ENCODE measurements around the gene RTN1. TPM values are rescaled to one million over a fixed set of nuclear protein-coding genes. Genes with fewer than 3 reads are reported as not detected.

RTN1 gene
- total and polyA plus RNA-seq, 2 donors (not counting 1 experiment from before 2014, with no cell fraction given) = 0.34 TPM; not detected in 1

- H3K4me1 ChIP-seq (ENCODE audit: control insufficient read depth in 2 of 2, insufficient read depth in 2 of 2, low read length in 2 of 2) = no peaks in the 10 kb centered on the region
- intact Hi-C loops (cut with micrococcal nuclease) = no loop called here
- H3K4me2 ChIP-seq (replicated peaks; ENCODE audit: low read depth, low read length, poor library complexity, severe bottlenecking) = no peak overlapping the region
- POLR2A ChIA-PET = no interaction called here
- H3K9ac ChIP-seq (ENCODE audit: low read length) = no peak overlapping the region
- H3K4me3 ChIP-seq (ENCODE audit: control extremely low read depth in 1 of 5, extremely low read depth in 1 of 5, insufficient read depth in 1 of 5, low read depth in 2 of 5, low read length in 4 of 5) = no peak overlapping the region
- Mint-ChIP-seq H3K27me3 (no peaks in the 10 kb centered on the region), H3K27ac (no peak overlapping the region), H3K9me3 (ENCODE audit: insufficient read depth) (peaks cover 3% of the 10 kb centered on the region), H3K4me3 (no peak overlapping the region), H3K4me1 (peaks cover 4% of the 10 kb centered on the region)
- H4K20me1 ChIP-seq (ENCODE audit: control insufficient read depth, insufficient read depth, low read length, poor library complexity, severe bottlenecking) = no peaks in the 10 kb centered on the region
- H3K36me3 ChIP-seq (replicated peaks in 1 of 2; ENCODE audit: control extremely low read depth in 1 of 2, control insufficient read depth in 1 of 2, extremely low read depth in 1 of 2, insufficient read depth in 2 of 2, low read length in 1 of 2) = no peaks in the 10 kb centered on the region
- H3K79me2 ChIP-seq (ENCODE audit: control insufficient read depth, insufficient read depth, low read length) = no peaks in the 10 kb centered on the region
- no peak for ATAC-seq (ENCODE audit: low read depth)
- no CpG with 5 or more reads among the region's 2 CpGs for WGBS (ENCODE audit: insufficient coverage)
- no peak overlapping the region for H2AFZ ChIP-seq (ENCODE audit: insufficient read depth, low read depth, low read length, poor library complexity, severe bottlenecking)
- peaks cover 1 to 6% (median 3%) of the 10 kb centered on the region in 3 donors for H3K9me3 ChIP-seq (ENCODE audit: control extremely low read depth in 1 of 3, control insufficient read depth in 2 of 3, insufficient read depth in 1 of 3, low read length in 2 of 3)
- CTCF ChIA-PET = no interaction called here
- H3K27ac ChIP-seq (ENCODE audit: low read length in 2 of 2) = no peak overlapping the region
- no peak for DNase-seq
- no peaks in the 10 kb centered on the region for H3K27me3 ChIP-seq (replicated peaks in 1 of 4; ENCODE audit: control extremely low read depth in 1 of 4, control insufficient read depth in 3 of 4, insufficient read depth in 4 of 4, low read length in 3 of 4)
- no peak for TF ChIP-seq EZH2 (IDR thresholded peaks at IDR 0.05; ENCODE audit: borderline replicate concordance, insufficient read depth, low read depth, low read length, poor library complexity, severe bottlenecking)
- TF ChIP-seq, protein P1, sequence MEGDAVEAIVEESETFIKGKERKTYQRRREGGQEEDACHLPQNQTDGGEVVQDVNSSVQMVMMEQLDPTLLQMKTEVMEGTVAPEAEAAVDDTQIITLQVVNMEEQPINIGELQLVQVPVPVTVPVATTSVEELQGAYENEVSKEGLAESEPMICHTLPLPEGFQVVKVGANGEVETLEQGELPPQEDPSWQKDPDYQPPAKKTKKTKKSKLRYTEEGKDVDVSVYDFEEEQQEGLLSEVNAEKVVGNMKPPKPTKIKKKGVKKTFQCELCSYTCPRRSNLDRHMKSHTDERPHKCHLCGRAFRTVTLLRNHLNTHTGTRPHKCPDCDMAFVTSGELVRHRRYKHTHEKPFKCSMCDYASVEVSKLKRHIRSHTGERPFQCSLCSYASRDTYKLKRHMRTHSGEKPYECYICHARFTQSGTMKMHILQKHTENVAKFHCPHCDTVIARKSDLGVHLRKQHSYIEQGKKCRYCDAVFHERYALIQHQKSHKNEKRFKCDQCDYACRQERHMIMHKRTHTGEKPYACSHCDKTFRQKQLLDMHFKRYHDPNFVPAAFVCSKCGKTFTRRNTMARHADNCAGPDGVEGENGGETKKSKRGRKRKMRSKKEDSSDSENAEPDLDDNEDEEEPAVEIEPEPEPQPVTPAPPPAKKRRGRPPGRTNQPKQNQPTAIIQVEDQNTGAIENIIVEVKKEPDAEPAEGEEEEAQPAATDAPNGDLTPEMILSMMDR (IDR thresholded peaks at IDR 0.05) = no peak
Observed at GRCh38 chr14:59850458-59850857, 20.1 kb downstream of the RTN1 start.

GRCh38 chr14:59849411-59850130 lies 21.0 kb downstream of the RTN1 start:
- no peaks in the 10 kb centered on the region for H3K36me3 ChIP-seq (replicated peaks in 1 of 2; ENCODE audit: control extremely low read depth in 1 of 2, control insufficient read depth in 1 of 2, extremely low read depth in 1 of 2, insufficient read depth in 2 of 2, low read length in 1 of 2)
- no peak overlapping the region for H2AFZ ChIP-seq (ENCODE audit: insufficient read depth, low read depth, low read length, poor library complexity, severe bottlenecking)
- Mint-ChIP-seq H3K27me3 (no peaks in the 10 kb centered on the region), H3K27ac (no peak overlapping the region), H3K4me1 (peaks cover 4% of the 10 kb centered on the region), H3K4me3 (no peak overlapping the region), H3K9me3 (ENCODE audit: insufficient read depth) (peaks cover under 1% of the 10 kb centered on the region)
- no peaks in the 10 kb centered on the region for H3K27me3 ChIP-seq (replicated peaks in 1 of 4; ENCODE audit: control extremely low read depth in 1 of 4, control insufficient read depth in 3 of 4, insufficient read depth in 4 of 4, low read length in 3 of 4)
- ATAC-seq (ENCODE audit: low read depth) = no peak
- CTCF ChIA-PET = no interaction called here
- H3K9ac ChIP-seq (ENCODE audit: low read length) = no peak overlapping the region
- no peaks in the 10 kb centered on the region for H3K79me2 ChIP-seq (ENCODE audit: control insufficient read depth, insufficient read depth, low read length)
- peaks cover 0 to 6% (median 1%) of the 10 kb centered on the region in 3 donors for H3K9me3 ChIP-seq (ENCODE audit: control extremely low read depth in 1 of 3, control insufficient read depth in 2 of 3, insufficient read depth in 1 of 3, low read length in 2 of 3)
- no peaks in the 10 kb centered on the region for H4K20me1 ChIP-seq (ENCODE audit: control insufficient read depth, insufficient read depth, low read length, poor library complexity, severe bottlenecking)
- H3K4me2 ChIP-seq (replicated peaks; ENCODE audit: low read depth, low read length, poor library complexity, severe bottlenecking) = no peak overlapping the region
- WGBS (ENCODE audit: insufficient coverage) = 50% methylated on average over 1 of the region's 1 CpG
- TF ChIP-seq EZH2 (IDR thresholded peaks at IDR 0.05; ENCODE audit: borderline replicate concordance, insufficient read depth, low read depth, low read length, poor library complexity, severe bottlenecking) = no peak
- TF ChIP-seq, protein P1 (IDR thresholded peaks at IDR 0.05) = no peak
- intact Hi-C loops (cut with micrococcal nuclease) = no loop called here
- H3K27ac ChIP-seq (ENCODE audit: low read length in 2 of 2) = no peak overlapping the region
- DNase-seq = no peak
- H3K4me1 ChIP-seq (ENCODE audit: control insufficient read depth in 2 of 2, insufficient read depth in 2 of 2, low read length in 2 of 2) = no peaks in the 10 kb centered on the region
- POLR2A ChIA-PET = no interaction called here
- no peak overlapping the region for H3K4me3 ChIP-seq (ENCODE audit: control extremely low read depth in 1 of 5, extremely low read depth in 1 of 5, insufficient read depth in 1 of 5, low read depth in 2 of 5, low read length in 4 of 5)
